Neural cell (in vitro differentiated cells): ENCODE data around the gene CCNH. TPM values are rescaled to one million over a fixed set of nuclear protein-coding genes. Genes with fewer than 3 reads are reported as not detected.
A peak's percentile ranks its signal among the peaks of the same experiment; 100 is the strongest.

Experiments
- H2AFZ ChIP-seq: fragments of 200-600, 300-800 bp; sonication (generic), shearing (Covaris generic); 2 replicates; pipeline ENCODE4 v1.6.0; 2014; ENCODE audit warnings: low read depth, mild to moderate bottlenecking, antibody characterized with exemption, low read length, moderate library complexity
- H3F3A ChIP-seq: fragments of 200-600 bp; shearing (Covaris generic); 2 replicates; pipeline ENCODE4 v1.6.1; 2016; ENCODE audit warnings: mild to moderate bottlenecking, moderate library complexity, mixed read lengths, antibody characterized with exemption, low read length; ENCODE audit not compliant: insufficient read depth, poor library complexity, severe bottlenecking
- H3K27ac ChIP-seq: fragments of 200-600, 300-800 bp; sonication (generic), shearing (Covaris generic); 2 replicates; pipeline ENCODE4 v1.5.1; 2014; ENCODE audit warnings: mild to moderate bottlenecking, low read length, moderate library complexity
- H3K27me3 ChIP-seq: fragments of 300-800, 200-600 bp; sonication (generic), shearing (Covaris generic); 2 replicates; pipeline ENCODE4 v1.6.0; 2014; ENCODE audit warnings: mild to moderate bottlenecking, low read depth, low read length, moderate library complexity; ENCODE audit not compliant: insufficient read depth
- H3K36me3 ChIP-seq: fragments of 300-800, 200-600 bp; sonication (generic), shearing (Covaris generic); 2 replicates; pipeline ENCODE4 v1.5.1; 2014; ENCODE audit warnings: mild to moderate bottlenecking, antibody characterized with exemption, low read length, moderate library complexity; ENCODE audit not compliant: insufficient read depth
- H3K4me2 ChIP-seq: fragments of 300-800, 200-600 bp; sonication (generic), shearing (Covaris generic); 2 replicates; pipeline ENCODE4 v1.6.0; 2014; ENCODE audit warnings: mild to moderate bottlenecking, low read length
- H3K4me3 ChIP-seq: fragments of 300-800, 200-600 bp; sonication (generic), shearing (Covaris generic); 2 replicates; pipeline ENCODE4 v1.5.1; 2014; ENCODE audit warnings: mild to moderate bottlenecking, low read length, moderate library complexity
- H3K79me2 ChIP-seq: fragments of 200-600 bp; shearing (Covaris generic); replicated peaks from 2 replicates; pipeline ENCODE4 v1.6.0; 2014; ENCODE audit warnings: mild to moderate bottlenecking, low read length, moderate library complexity; ENCODE audit not compliant: insufficient read depth
- H3K9ac ChIP-seq: fragments of 300-800, 200-600 bp; sonication (generic), shearing (Covaris generic); 2 replicates; pipeline ENCODE4 v1.6.1; 2016; ENCODE audit warnings: mild to moderate bottlenecking, low read length, mixed read lengths
- H3K9me2 ChIP-seq: fragments of 200-600 bp; shearing (Covaris generic); 2 replicates; pipeline ENCODE4 v1.6.1; 2016; ENCODE audit warnings: mild to moderate bottlenecking, low read length, mixed read lengths; ENCODE audit not compliant: insufficient read depth
- H3K9me3 ChIP-seq: fragments of 200-600, 300-800 bp; sonication (generic), shearing (Covaris generic); 2 replicates; pipeline ENCODE4 v1.6.1; 2016; ENCODE audit warnings: mild to moderate bottlenecking, mixed run types, low read length, moderate library complexity, mixed read lengths
- H4K20me1 ChIP-seq: fragments of 200-600 bp; shearing (Covaris generic); 2 replicates; pipeline ENCODE4 v1.6.1; 2016; ENCODE audit warnings: mild to moderate bottlenecking, mixed run types; ENCODE audit not compliant: insufficient read depth
- EP300 ChIP-seq: fragments of 450-650 bp; conservative IDR thresholded peaks from 2 replicates; pipeline ENCODE4 v1.6.1; 2014; ENCODE audit warnings: antibody characterized with exemption, mild to moderate bottlenecking, moderate library complexity; ENCODE audit not compliant: poor library complexity, severe bottlenecking
- EZH2 ChIP-seq: fragments of 200-600, 300-800 bp; shearing (Covaris generic), sonication (generic); IDR thresholded peaks from 2 replicates; pipeline ENCODE4 v1.6.1; 2014; ENCODE audit warnings: antibody characterized with exemption, low read length, borderline replicate concordance, mild to moderate bottlenecking; ENCODE audit not compliant: insufficient read depth, poor library complexity, severe bottlenecking
- MXI1 ChIP-seq: fragments of 450-650 bp; conservative IDR thresholded peaks from 2 replicates; pipeline ENCODE4 v1.6.1; 2014; ENCODE audit warnings: antibody characterized with exemption, mild to moderate bottlenecking; ENCODE audit not compliant: poor library complexity, severe bottlenecking
- POLR2AphosphoS5 ChIP-seq: IDR thresholded peaks from 2 replicates; pipeline ENCODE4 v1.6.1; 2012
- RAD21 ChIP-seq: fragments of 450-650 bp; conservative IDR thresholded peaks from 2 replicates; pipeline ENCODE4 v1.6.1; 2014; ENCODE audit warnings: antibody characterized with exemption, mild to moderate bottlenecking, moderate library complexity
- SMC3 ChIP-seq: fragments of 450-650 bp; conservative IDR thresholded peaks from 2 replicates; pipeline ENCODE4 v1.6.1; 2014; ENCODE audit warnings: antibody characterized with exemption, mild to moderate bottlenecking, moderate library complexity; ENCODE audit not compliant: poor library complexity
- TAF1 ChIP-seq: IDR thresholded peaks from 2 replicates; pipeline ENCODE4 v1.6.1; 2012; ENCODE audit warnings: low read depth
- polyA plus RNA-seq: library from polyadenylated mRNA; depleted of rRNA; stranded (reverse); fragments of >200 nt; gene quantifications from 2 replicates; pipeline ENCODE4 v1.2.3, GENCODE V29; 2014
- TF ChIP-seq, protein P1 (sequence below): fragments of 450-650 bp; IDR thresholded peaks from 2 replicates; pipeline ENCODE4 v1.5.1; 2014; ENCODE audit warnings: antibody characterized with exemption, mild to moderate bottlenecking, moderate library complexity; ENCODE audit not compliant: poor library complexity, severe bottlenecking
- TF ChIP-seq, protein P2 (sequence below): IDR thresholded peaks from 2 replicates; pipeline ENCODE4 v1.6.1; 2012; ENCODE audit warnings: borderline replicate concordance

The CCNH gene
- polyA plus RNA-seq, 1 donor from 2014 or later: 127 TPM

GRCh38 chr5:87410931-87411330 is 1.8 kb downstream of the CCNH start:
- TF ChIP-seq EZH2: no peak
- TF ChIP-seq RAD21: no peak
- TF ChIP-seq TAF1: no peak
- TF ChIP-seq POLR2AphosphoS5: no peak
- TF ChIP-seq, protein P1, sequence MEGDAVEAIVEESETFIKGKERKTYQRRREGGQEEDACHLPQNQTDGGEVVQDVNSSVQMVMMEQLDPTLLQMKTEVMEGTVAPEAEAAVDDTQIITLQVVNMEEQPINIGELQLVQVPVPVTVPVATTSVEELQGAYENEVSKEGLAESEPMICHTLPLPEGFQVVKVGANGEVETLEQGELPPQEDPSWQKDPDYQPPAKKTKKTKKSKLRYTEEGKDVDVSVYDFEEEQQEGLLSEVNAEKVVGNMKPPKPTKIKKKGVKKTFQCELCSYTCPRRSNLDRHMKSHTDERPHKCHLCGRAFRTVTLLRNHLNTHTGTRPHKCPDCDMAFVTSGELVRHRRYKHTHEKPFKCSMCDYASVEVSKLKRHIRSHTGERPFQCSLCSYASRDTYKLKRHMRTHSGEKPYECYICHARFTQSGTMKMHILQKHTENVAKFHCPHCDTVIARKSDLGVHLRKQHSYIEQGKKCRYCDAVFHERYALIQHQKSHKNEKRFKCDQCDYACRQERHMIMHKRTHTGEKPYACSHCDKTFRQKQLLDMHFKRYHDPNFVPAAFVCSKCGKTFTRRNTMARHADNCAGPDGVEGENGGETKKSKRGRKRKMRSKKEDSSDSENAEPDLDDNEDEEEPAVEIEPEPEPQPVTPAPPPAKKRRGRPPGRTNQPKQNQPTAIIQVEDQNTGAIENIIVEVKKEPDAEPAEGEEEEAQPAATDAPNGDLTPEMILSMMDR: no peak
- TF ChIP-seq EP300: no peak
- no peak for TF ChIP-seq MXI1
- no peak for TF ChIP-seq SMC3
- TF ChIP-seq, protein P2, sequence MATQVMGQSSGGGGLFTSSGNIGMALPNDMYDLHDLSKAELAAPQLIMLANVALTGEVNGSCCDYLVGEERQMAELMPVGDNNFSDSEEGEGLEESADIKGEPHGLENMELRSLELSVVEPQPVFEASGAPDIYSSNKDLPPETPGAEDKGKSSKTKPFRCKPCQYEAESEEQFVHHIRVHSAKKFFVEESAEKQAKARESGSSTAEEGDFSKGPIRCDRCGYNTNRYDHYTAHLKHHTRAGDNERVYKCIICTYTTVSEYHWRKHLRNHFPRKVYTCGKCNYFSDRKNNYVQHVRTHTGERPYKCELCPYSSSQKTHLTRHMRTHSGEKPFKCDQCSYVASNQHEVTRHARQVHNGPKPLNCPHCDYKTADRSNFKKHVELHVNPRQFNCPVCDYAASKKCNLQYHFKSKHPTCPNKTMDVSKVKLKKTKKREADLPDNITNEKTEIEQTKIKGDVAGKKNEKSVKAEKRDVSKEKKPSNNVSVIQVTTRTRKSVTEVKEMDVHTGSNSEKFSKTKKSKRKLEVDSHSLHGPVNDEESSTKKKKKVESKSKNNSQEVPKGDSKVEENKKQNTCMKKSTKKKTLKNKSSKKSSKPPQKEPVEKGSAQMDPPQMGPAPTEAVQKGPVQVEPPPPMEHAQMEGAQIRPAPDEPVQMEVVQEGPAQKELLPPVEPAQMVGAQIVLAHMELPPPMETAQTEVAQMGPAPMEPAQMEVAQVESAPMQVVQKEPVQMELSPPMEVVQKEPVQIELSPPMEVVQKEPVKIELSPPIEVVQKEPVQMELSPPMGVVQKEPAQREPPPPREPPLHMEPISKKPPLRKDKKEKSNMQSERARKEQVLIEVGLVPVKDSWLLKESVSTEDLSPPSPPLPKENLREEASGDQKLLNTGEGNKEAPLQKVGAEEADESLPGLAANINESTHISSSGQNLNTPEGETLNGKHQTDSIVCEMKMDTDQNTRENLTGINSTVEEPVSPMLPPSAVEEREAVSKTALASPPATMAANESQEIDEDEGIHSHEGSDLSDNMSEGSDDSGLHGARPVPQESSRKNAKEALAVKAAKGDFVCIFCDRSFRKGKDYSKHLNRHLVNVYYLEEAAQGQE: no peak
- Histone ChIP-seq H3K27me3 (no peaks in the 10 kb centered on the region), H3K4me2 (peak overlapping the region; percentile 93), H3K9me3 (no peaks in the 10 kb centered on the region), H3K9ac (no peak overlapping the region), H3F3A (no peaks in the 10 kb centered on the region), H3K9me2 (no peaks in the 10 kb centered on the region), H3K27ac (no peak overlapping the region), H3K79me2 (peaks cover 52% of the 10 kb centered on the region), H4K20me1 (no peaks in the 10 kb centered on the region), H2AFZ (no peak overlapping the region), H3K4me3 (peak overlapping the region; percentile 84), H3K36me3 (peaks cover 6% of the 10 kb centered on the region)

- Histone ChIP-seq H3K36me3 (peaks cover 10% of the 10 kb centered on the region), H3K4me2 (no peak overlapping the region), H3K79me2 (peaks cover 50% of the 10 kb centered on the region), H3K9ac (no peak overlapping the region), H3K9me2 (no peaks in the 10 kb centered on the region), H3K27me3 (no peaks in the 10 kb centered on the region), H2AFZ (no peak overlapping the region), H3K9me3 (no peaks in the 10 kb centered on the region), H3K4me3 (no peak overlapping the region), H3F3A (no peaks in the 10 kb centered on the region), H3K27ac (no peak overlapping the region), H4K20me1 (no peaks in the 10 kb centered on the region)
- TF ChIP-seq EZH2 (no peak), SMC3 (no peak), POLR2AphosphoS5 (no peak), RAD21 (no peak), EP300 (no peak), MXI1 (no peak), TAF1 (no peak)
- TF ChIP-seq, protein P1: no peak
- TF ChIP-seq, protein P2: no peak
These were observed 4.5 kb downstream of the CCNH start for GRCh38 chr5:87408204-87408603.
